GM10847 (cell line): ENCODE data around the gene ANO1.

Source experiments
- POLR2A ChIP-seq: IDR thresholded peaks from 2 replicates; pipeline ENCODE4 v1.6.1; 2011; ENCODE audit not compliant: insufficient read length; ENCODE audit errors: extremely low read depth

Gene ANO1

GRCh38 chr11:70141486-70142220 lies 63.5 kb downstream of the ANO1 start:
- no peak for TF ChIP-seq POLR2A

GRCh38 chr11:70142221-70142875 lies 64.2 kb downstream of the ANO1 start:
- no peak for TF ChIP-seq POLR2A

GRCh38 chr11:70144262-70144661 lies 66.1 kb downstream of the ANO1 start:
- no peak for TF ChIP-seq POLR2A

GRCh38 chr11:70145071-70145470 lies 67.0 kb downstream of the ANO1 start:
- no peak for TF ChIP-seq POLR2A

- no peak for TF ChIP-seq POLR2A
Observed at GRCh38 chr11:70145841-70146240, 67.7 kb downstream of the ANO1 start.

GRCh38 chr11:70146299-70146698 lies 68.2 kb downstream of the ANO1 start:
- no peak for TF ChIP-seq POLR2A

GRCh38 chr11:70146895-70147520 lies 68.9 kb downstream of the ANO1 start:
- TF ChIP-seq POLR2A, result no peak

GRCh38 chr11:70147668-70148067 lies 69.6 kb downstream of the ANO1 start:
- no peak for TF ChIP-seq POLR2A

- no peak for TF ChIP-seq POLR2A
Observed at GRCh38 chr11:70151671-70152070, 73.6 kb downstream of the ANO1 start.

- no peak for TF ChIP-seq POLR2A
Observed at GRCh38 chr11:70153133-70153727, 75.1 kb downstream of the ANO1 start.

- no peak for TF ChIP-seq POLR2A
Observed at GRCh38 chr11:70155386-70155785, 77.3 kb downstream of the ANO1 start.

- no peak for TF ChIP-seq POLR2A
Observed at GRCh38 chr11:70156291-70157037, 78.3 kb downstream of the ANO1 start.

GRCh38 chr11:70158201-70158600 lies 80.1 kb downstream of the ANO1 start:
- TF ChIP-seq POLR2A, result no peak

GRCh38 chr11:70158757-70159389 lies 80.8 kb downstream of the ANO1 start:
- no peak for TF ChIP-seq POLR2A
